Choroid plexus epithelial cell (primary cell): Measurements from ENCODE around the gene SPNS3.

Experiments used
- DNase-seq: peaks from one replicate; pipeline ENCODE4 v3.0.0-alpha.2; 2010; ENCODE audit warnings: low read depth
- H3K4me3 ChIP-seq: 2 replicates; pipeline ENCODE4 v1.5.1; 2011; ENCODE audit warnings: low read depth, mild to moderate bottlenecking, control low read depth, low read length, moderate library complexity
- TF ChIP-seq, protein P1 (sequence below): conservative IDR thresholded peaks from 2 replicates; pipeline ENCODE4 v1.5.1; 2011; ENCODE audit warnings: low read depth, mild to moderate bottlenecking, control low read depth, inconsistent platforms, low read length, moderate library complexity

SPNS3 gene

DNA sequence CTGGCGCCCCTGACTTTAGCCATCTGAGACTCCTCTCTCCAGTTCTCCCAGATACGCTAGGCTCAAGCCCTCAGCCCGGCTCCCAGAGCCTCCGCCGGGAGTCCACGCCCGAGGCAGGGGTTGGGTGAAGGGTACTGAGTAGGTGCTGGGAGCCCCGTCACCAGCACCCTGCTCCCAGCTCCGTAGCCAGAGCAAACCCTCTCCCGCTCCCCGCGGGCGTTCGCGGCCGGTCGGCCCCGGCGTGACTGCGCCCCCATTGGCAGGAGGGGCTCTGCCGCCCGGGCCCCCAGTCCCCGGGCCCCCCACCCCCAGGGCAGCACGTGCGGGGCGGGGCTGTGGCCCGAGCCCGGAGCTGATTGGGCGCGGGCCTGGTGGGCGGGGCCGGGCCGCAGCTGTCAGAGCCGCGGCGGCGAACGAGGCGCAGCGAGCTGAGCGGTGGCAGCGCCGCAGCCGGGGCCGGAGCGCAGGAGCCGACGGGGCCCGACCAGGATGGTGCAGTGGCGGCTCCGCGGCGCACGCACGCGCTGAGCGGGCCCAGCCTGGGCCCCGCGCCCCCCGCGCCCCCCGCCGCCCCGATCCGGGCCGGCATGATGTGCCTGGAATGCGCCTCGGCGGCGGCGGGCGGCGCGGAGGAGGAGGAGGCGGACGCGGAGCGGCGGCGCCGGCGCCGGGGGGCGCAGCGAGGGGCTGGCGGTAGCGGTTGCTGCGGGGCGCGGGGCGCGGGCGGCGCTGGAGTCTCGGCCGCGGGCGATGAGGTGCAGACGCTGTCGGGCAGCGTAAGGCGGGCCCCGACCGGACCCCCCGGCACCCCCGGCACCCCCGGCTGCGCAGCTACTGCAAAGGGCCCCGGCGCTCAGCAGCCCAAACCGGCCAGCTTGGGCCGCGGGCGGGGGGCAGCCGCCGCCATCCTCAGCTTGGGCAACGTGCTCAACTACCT lies 65.0 kb downstream of the SPNS3 start, which contains the start of gene SPNS2:
TSS of gene SPNS2 (plus strand) at position 421 of the 937 bp plus-strand sequence. CDS start at position 588, 167 bp downstream.
- DNase-seq: peak; percentile 39

GRCh38 chr17:4499431-4500190 lies 65.9 kb downstream of the SPNS3 start:
- no peak for DNase-seq
- TF ChIP-seq, protein P1, sequence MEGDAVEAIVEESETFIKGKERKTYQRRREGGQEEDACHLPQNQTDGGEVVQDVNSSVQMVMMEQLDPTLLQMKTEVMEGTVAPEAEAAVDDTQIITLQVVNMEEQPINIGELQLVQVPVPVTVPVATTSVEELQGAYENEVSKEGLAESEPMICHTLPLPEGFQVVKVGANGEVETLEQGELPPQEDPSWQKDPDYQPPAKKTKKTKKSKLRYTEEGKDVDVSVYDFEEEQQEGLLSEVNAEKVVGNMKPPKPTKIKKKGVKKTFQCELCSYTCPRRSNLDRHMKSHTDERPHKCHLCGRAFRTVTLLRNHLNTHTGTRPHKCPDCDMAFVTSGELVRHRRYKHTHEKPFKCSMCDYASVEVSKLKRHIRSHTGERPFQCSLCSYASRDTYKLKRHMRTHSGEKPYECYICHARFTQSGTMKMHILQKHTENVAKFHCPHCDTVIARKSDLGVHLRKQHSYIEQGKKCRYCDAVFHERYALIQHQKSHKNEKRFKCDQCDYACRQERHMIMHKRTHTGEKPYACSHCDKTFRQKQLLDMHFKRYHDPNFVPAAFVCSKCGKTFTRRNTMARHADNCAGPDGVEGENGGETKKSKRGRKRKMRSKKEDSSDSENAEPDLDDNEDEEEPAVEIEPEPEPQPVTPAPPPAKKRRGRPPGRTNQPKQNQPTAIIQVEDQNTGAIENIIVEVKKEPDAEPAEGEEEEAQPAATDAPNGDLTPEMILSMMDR: no peak
- no peak overlapping the region for H3K4me3 ChIP-seq

More for the DNA sequence above, 65.0 kb downstream of the SPNS3 start, which contains the start of gene SPNS2:
- no peak within 1 kb of the TSS for H3K4me3 ChIP-seq
- TF ChIP-seq, protein P1: no peak

DNA sequence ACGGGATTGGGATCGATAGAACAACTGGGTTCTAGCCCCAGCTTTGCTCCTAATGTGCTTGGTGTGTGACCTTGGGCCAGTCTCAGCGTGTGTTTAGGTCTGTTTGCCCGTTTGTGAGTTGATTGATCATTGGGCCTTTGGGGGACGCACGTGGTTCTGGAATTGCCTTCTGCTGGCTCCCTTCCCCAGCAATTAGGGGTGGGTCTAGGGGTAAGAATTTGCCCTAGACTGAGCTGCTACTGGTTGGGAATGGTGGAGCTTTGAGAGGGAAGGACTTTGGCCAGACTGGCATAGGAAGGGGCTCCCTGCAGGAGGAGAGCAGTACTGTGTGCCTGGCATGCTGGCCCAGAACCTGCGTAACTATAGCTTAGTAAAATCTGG lies 66.4 kb downstream of the SPNS3 start:
- no peak for DNase-seq
- TF ChIP-seq, protein P1: no peak

GRCh38 chr17:4501295-4501949 lies 67.7 kb downstream of the SPNS3 start:
- no peak for DNase-seq
- H3K4me3 ChIP-seq: no peak overlapping the region
- TF ChIP-seq, protein P1: no peak

More for the DNA sequence above, 66.4 kb downstream of the SPNS3 start:
- H3K4me3 ChIP-seq: no peak overlapping the region

- no peak for DNase-seq
- TF ChIP-seq, protein P1: no peak
- H3K4me3 ChIP-seq: no peak overlapping the region
Measured at GRCh38 chr17:4502466-4503154, 68.9 kb downstream of the SPNS3 start.
